Medulla oblongata (tissue), 1 donor: ENCODE measurements around the gene CPZ.

Source experiments
- DNase-seq: peaks from one replicate; pipeline ENCODE4 v3.0.0-alpha.2; 2015; ENCODE audit errors: extremely low spot score

CPZ gene

DNA sequence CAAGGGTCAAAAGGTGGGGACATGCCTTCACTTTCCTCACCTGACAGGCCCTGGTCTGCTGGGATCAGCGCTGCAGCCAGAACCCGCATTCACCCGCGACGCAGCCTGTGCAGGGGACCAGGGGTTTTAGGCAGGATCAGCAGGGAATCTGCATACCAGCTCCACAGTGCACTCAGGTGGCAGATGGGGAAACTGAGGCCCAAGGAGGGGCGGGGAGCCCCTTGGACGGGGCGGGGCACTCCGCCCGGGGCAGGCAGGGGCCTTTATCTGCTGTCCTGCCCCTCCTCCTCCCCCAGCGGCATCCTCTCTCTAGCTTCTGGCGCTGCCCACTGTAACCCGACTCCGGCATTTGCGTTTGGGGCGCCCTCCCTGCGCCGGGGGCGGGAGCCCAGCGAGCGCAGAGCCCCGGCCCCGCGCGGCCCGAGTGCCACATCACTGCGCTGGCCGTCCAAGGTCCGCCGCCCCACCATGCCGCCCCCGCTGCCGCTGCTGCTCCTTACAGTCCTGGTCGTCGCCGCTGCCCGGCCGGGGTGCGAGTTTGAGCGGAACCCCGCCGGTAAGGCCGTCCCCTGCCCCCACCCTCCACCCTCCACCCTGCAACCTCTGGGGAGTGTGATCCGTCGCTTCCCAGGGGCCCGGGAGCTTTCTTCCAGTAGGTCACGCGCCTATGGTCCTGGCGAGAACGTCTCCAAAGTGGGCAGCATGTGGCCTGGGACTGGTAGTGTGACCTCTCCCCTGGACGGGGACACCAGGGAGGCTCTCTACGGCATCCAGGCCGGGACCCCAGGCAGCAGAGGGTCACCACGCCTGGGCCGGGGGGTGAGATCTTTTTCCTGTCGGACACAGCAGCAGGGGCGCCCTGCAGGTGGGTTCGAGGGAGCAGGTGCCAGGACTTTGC, at the start of gene CPZ:
TSS of gene CPZ (plus strand) at position 400 of the 898 bp plus-strand sequence. CDS start at position 469, 69 bp downstream.
- no peak for DNase-seq

DNA sequence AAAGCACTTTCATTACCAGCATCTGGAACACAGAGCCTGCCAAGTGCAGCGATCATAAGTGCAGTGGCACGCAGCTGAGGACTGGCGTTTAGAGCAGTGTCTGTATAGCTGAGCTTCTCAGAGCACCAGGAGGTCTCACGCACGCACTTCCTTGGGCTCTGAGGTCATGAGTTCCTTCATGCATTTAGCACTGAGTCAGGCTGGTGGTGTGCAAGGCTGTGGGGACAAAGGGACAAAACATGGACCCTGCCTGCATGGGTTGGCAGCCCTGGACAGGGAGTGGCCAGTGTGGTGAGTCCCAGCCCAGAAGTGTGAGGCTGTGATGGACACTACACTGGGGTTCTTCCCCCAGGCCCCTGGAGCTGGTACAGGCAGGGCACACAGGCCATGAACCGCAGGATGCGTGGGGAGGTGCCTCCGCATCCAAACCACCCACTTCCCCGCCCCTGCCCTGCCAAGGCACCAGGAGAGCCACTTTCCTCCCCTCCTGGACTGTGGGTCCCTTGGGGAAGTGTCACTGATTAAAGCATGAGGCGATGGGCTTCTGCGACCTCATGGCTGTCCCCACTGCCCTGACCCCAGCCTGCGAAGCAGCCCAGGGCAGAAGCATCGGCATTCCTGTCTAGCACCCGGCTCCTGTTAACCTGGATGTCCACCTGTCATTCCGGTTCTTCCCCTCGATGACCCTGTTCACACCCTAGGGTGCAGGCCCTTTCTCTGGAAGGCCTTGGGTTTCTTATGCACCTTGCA, 49.6 kb upstream of the CPZ start:
- no peak for DNase-seq

DNA sequence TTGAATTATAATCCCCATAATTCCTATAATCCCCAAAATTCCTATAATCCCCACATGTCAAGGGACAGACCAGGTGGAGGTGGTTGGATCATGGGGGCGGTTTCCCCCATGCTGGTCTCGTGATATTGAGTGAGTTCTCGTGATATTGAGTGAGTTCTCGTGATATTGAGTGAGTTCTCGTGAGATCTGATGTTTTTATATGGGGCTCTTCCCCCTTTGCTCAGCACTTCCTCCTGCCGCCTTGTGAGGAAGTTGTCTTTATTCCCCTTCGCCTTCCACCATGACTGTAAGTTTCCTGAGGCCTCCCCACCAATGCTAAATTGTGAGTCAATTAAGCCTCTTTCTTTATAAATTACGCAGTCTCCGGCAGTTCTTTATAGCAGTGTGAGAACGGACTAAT, 48.9 kb upstream of the CPZ start:
- no peak for DNase-seq

DNA sequence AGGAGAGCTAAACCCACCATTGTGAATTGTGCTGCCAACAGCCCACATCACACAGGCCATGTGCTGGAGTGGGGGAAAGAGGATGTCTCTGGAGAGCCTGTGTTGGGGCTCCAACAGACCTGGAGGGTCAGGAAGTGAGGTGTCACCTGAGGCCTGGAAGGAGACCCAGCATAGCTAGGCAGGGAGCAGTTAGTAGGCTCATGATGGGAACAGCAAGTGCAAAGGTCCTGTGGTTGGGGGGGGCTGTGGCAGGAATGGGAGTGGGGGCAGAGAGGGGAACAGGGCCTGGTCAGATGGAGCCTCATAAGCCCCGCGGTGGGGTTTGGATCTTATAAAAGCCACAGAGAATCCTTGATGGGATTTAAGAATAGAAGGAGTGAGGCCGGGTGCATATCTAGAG, 48.3 kb upstream of the CPZ start:
- no peak for DNase-seq

DNA sequence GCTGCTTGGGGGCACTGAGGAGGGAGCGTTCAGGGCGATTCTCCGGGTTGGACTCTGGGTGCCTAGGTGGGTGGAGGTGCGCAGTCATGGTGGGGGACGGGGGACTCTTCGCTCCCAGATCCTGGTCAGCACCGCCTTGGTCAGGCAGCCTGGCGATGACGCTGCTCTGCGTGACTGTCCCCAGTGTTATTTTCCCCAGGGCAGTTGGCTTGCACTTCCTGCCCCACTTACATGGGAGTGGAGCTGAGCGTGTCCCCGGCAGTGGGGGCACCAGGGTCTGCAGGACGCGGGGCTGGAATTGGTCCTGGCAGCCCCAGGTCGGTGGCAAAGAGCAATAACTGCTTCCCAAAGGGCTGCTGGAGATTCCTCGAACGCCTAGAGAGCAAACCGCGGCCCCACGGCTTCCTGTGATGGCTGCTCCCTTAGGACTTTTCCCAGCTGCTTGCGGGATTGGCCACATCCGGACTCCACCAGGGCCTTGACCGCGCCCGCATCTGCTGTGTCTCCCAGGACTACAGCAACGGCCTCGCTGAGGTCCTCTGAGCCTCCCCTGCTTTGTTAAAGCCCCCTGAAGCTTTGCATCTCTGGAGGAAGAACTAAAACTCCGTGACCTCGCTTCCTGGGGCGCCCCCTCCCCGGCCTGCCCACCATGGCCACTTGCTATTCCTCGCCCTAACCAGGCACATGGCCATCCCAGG, 47.7 kb upstream of the CPZ start:
- no peak for DNase-seq

DNA sequence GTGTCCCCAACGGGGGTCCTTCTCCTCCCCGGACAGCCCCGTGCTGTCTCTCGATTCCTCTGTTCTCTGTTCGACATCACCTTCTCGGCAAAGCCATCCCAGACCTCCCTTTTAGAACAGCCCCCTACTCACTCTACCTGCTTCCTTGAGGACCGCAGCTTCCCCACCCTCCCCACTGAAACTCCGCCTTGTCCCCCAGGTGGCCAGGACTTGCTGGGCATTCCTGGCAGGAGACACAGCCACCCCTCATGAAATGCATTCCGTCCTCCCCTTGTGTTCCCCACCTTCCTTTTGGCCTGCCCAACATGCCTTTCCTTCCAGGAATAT, 47.2 kb upstream of the CPZ start:
- no peak for DNase-seq

DNA sequence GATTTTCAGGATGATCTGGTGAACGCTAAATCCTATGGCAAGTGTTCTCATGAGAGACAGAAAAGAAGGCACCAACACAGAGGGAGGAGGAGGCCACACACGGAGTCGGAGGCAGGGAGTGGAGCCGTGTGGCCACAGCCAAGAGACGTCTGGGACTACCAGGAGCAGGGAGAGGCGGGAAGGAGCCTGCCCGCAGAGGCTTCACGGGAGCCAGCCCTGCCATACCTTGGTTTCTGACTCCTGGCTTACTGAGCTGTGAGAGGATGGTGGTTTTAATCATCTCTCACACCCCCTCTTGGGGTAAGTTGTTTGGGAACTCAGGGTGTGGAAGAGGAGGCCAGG, 45.8 kb upstream of the CPZ start:
- no peak for DNase-seq

DNA sequence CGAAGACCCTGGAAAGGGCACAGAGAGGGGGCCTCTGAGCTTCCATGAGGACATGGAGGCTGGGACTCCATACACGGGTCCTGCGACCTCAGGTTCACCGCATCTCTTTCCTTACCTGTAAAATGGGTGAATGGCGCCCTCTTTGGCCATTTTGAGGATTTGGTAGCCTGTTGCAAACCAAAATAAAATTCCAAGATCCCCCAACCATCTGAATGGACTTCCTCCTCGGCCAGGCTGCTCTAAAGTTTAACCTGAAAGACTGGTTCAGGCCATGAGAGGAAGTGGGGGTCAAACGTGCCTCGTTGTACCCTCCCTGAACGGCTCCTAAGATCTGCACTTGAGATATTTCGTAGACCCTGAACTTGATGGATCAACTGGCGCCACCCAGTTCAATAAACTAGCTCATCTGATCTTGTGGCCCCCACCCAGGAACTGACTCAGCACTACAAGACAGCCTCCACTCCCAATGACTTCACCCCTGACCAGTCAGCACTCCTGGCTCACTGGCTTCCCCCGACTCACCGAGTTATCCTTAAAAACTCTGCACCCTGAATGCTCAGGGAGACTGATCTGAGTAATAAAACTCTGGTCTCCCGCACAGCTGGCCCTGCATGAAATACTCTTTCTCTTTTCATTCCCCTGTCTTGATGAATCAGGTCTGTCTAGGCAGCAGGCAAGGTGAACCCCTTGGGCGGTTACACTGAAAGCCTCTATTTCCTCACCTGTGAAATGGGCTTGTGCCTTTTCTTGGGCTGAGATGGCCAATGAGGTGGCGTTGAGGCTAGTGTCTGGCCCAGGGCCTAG, 45.3 kb upstream of the CPZ start:
- no peak for DNase-seq

DNA sequence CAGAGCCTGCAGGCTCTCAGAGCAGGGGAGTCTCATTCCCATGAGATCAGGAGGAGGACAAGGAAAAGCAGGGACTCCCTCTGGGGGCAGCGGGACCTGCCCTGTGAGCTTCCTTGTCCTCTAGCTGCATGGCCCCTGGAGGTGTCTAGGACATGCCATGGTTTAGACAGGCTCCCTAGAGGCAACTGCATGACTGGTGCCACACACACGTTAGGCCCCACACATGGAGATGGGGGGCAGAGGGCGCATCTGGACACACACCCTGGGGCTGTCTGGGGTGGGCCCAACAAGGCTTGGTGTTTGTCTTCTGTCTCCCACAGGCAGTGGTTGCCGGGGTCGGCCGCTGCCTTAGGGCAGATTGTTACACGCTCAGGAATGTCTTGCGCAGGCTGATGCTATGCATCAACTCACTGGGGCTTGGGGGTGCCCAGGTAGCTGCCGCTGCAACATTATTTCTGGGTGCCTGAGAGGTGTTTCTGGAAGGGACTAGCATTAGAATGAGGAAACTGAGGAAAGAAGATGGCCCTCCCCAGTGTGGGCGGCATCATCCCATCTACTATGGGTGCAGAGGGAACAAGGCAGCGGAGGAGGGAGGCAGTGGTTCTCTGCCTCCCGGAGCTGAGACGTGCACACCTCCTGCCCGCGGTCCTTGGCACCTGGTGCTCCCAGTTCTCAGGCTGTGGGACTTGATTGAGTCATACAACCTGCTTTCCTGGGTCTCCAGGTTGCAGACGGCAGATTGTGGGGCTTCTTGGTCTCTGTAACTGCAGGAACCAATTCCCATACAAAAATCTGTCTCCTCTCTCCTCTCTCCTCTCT, 44.4 kb upstream of the CPZ start:
- DNase-seq: no peak

DNA sequence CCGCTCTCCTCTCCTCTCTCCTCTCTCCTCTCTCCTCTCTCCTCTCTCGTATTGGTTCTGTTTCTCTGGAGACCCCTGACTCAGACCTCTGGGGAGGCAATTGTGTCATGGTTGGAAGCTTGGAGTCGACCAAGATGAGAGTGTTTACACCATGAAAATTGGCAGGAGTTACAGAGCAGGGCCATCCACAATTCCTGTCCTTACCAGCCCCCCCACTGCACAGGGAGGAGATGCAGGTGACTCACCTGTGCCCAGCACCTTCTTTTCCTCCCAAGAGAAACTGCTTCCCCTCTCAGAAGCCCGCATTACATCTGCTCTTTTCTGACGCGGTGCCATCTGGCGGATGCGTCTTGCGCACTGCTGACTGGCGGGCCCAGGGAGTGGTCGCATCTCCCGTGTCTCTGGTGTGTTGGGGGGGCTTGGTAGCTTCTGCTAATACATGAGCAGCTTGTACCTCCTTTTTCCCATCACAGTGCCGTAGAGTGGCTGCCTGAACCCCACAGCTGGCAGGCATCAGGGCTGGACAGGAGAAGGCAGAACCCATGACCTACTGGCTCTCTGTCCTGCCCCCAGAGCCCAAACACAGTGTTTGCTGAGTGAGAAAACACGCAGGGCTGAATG, 43.7 kb upstream of the CPZ start:
- DNase-seq: no peak

DNA sequence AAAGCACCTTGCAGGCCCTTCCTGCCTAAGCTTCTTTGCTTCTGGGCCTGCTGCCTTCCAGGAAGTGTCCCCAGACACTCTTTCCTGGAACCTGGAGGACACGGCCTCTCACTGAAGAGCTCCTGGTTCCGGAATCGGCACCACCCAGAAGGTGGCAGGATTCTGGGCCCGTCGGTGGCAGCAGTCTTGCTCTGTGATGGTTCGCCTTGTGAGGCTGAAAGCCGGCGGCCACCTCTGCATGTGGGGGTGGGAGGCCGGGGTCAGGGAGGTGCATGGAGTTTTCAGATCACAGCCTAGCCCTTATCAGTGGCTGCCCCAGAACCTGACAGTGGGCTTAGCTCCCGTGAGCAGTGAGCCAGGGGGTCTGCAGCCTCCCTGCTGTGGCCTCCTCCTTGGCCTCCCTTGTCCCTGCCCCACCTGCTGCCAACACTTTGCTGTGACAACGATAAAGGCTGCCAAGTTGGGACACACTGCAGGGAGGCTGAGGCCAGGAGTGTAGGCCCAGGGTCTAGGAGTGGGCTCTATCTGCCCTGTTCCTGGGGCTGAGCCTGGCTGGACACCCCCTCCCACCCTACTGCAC, 43.1 kb upstream of the CPZ start:
- DNase-seq: no peak

DNA sequence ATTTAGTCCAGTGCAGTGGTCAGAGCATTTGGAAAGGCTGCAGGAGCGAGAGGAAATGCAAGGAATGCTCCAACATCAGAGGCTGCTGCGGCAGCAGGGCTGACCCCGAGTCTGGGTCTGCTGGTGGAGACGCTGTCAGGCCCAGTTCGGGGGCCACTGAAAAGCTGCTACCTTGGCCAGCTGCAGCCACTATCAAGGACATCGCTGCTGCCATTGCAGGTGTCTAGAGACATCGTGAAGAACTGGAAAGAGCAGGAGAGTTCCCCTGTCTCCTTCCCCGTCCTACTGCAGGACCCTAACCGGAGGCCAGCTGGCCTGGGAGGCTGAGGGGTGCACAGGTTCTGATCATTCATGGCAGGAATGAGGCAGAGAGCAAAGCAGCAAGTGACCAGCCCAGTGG, 41.9 kb upstream of the CPZ start:
- no peak for DNase-seq

DNA sequence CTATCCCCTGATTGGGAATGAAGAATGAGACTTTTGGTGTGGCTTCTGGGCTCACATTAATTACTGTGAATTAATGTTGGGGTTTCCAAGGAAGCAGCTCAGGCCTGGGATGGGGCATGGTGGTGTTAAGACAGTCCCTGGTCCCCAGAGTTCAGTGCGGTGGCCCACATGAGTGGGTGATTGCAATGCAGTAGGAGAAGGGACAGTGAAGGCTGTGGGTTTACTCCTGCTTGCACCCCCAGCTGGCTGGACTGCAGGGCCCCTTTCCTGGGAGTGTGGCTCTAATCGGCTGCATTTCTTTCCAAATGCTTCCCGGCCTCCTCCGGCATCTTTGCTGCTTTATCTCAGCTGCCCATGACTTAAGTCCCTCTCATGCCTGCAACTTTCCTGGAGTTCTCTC, 40.5 kb upstream of the CPZ start:
- no peak for DNase-seq

DNA sequence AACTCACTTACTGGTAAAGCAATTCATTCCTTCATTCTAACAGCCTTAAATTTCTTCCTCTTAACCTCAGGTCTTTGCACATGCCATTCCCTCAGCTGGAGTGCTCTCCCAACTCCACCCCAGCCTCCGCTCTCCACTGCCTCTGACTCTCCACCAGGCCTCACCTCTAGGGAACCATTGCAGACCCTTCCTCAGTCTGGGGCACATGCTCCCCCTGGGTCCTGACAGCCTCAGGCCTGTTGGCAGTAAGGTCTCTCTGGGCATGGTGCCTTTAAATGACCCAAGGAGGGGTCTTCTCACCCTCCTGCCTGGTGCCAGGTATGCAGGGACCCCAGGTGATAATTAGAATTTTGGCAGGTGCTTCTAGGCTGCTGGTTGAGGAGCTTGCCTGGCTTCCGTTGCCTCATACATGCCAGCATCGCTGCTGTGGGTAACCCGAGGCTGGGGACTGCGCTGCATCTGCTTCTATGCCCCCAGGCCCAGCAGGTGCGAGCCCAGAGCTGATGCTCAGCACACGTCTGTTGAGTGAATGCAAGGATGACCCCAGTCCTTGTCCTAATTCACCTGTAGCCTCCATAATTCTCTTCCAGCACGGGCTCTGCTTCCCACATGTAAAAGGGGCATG, 39.9 kb upstream of the CPZ start:
- no peak for DNase-seq

DNA sequence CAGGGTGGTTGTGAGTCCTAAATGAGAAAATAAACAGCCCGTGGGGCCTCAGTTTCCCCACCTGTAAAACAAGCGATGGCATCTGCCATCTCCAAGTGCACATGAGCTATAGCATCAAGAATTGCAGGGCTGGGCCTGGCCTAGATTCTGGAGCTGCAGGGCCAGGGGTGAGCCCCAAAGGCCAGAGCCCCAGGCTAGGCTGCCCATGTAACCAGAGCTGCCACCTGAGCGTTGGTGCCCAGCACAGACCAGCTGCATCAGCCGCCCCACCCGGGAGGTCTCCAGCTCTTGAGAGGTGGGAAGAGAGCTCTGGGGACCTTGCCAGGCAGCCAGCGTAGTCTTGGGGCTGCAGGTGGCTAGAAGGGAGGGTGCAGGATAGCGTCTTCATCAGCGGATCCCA, 39.3 kb upstream of the CPZ start:
- DNase-seq: no peak

DNA sequence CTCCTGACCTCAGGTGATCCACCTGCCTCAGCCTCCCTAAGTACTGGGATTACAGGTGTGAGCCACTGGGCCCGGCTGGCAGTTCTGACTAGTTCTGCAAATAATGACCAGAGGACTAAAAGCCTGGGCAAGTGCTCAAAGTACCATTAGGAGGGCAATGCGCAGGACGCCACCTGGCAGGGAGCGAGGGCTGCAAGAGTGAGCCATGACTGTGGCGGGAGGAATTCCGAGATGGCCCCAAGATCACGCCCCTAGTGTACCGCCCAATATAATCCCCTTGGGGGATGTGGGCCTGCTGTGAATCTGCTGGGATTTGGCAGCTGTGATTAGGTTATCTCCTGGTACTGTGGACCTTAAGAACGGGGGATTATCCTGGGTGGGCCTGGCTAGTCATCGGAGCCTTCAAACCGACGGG, 38.6 kb upstream of the CPZ start:
- DNase-seq: no peak

DNA sequence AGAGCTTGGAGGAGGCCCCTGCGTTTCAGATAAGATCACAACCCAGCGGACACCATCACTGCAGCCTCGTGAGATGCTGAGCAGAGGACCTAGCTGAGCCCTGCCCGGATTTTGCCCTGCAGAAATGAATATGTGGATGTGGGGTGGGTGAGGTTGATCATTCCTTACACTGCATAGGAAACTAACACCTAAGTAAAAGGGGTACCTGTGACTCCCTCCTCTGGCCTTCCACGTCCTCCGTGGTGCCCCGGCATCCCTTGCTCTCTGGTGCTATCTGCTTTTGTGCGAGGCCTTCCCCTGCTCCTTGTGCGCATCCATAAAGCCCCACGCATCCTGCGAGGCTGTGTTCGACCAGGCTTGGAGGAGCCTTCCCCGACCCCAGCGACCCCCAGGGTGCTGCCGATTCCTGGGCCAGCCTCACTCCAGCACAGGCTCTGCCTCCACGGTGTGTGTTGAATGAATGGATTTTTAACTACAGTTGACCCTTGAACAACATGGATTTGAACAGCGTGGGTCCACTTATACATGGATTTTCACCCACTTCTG, 37.9 kb upstream of the CPZ start:
- DNase-seq: no peak

DNA sequence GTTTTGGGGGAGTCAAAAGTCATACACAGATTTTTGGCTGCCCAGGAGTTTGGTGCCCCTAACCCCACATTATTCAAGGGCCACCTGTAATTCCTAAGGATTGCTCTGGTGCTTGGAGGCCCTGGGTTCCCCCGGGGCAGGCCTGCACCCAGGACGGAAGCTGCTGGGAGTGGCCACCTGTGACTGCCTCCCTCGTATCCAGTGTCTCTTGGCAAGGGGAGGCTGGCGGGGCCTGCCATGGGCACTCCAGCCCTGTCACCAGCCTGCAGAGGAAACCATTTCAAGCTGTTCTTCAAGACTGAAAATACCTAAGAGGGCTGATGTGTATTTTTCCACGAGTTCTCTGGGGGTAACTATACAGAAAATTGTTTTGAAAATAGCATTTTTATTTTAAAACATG, 36.8 kb upstream of the CPZ start:
- no peak for DNase-seq

DNA sequence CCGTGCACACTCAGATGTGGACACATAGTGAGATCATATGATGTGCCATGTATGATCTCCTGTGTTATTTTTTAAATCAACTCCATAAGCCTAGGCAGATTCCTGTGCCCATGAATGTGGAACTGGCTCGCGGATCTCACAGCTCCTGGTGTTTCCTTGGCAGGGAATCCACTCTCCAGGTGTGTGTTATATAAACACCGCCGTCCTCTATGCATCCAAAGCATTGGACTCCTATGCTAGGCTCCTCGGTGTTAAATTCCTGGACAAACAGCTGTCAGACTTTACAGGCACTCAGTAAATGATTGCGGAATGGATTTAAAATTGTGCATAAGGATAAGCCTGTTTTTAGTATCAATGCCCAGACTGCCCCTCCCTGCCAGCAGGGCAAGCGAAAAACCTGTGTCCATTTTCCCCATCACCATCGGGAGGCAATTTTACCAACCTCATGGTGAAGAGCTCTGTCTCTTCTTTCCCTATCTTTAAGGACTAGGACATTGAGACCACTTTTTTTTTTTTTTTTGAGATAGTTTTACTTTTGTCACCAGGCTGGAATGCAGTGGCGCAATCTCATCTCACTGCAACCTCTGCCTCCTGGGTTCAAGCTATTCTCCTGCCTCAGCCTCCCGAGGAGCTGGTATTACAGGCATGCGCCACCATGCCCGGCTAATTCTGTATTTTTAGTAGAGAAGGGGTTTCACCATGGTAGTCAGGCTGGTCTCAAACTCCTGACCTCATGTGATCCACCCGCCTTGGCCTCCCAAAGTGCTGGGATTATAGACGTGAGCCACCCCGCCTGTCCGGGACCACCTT, 36.0 kb upstream of the CPZ start:
- DNase-seq: no peak
